IMR-90 (cell line): ENCODE data around the gene ARHGAP10. TPM values are rescaled to one million over a fixed set of nuclear protein-coding genes. Genes with fewer than 3 reads are reported as not detected.

ENCODE experiments used
- ATAC-seq: fragments of 200-7000 bp; cut with Tn5 transposase; 2 replicates; pipeline ENCODE4 v1.9.1; 2020; ENCODE audit warnings: low read depth, mild to moderate bottlenecking, moderate library complexity
- BruUV-seq: library from RNA; stranded (reverse); fragments of 400-500 nt; replicated peaks from 2 replicates; lab custom pipeline; 2021; lab: Mats Ljungman, UMichigan
- CTCF ChIA-PET: fragments of 300-600 bp; formaldehyde crosslinking; extraction: SDS; loops from one replicate; lab custom pipeline; 2021; ENCODE audit warnings: antibody characterized with exemption; lab: Yijun Ruan, JAX
- POLR2A ChIA-PET: fragments of 300-600 bp; sonication (Branson Sonifier 250); formaldehyde crosslinking; loops from one replicate; lab custom pipeline; 2022; ENCODE audit warnings: antibody characterized with exemption; ENCODE audit not compliant: unreplicated experiment; lab: Charles Lee
- DNase-seq: peaks from one replicate; pipeline ENCODE4 v3.0.0; 2013
- H2AFZ ChIP-seq: replicated peaks from 2 replicates; pipeline ENCODE3; 2013; ENCODE audit warnings: low read length, mild to moderate bottlenecking; ENCODE audit not compliant: poor library complexity
- H2AK5ac ChIP-seq: 2 replicates; pipeline ENCODE4 v1.6.1; 2013; ENCODE audit warnings: low read depth, low read length, inconsistent platforms
- H2AK9ac ChIP-seq: replicated peaks from 2 replicates; pipeline ENCODE3; 2013; ENCODE audit warnings: mild to moderate bottlenecking, low read depth, low read length, moderate library complexity; ENCODE audit not compliant: poor library complexity
- H2BK120ac ChIP-seq: 2 replicates; pipeline ENCODE4 v1.6.1; 2013; ENCODE audit warnings: low read depth, low read length, inconsistent platforms
- H2BK15ac ChIP-seq: 3 replicates; pipeline ENCODE4 v1.6.1; 2013; ENCODE audit warnings: low read depth, low read length, inconsistent platforms
- H2BK20ac ChIP-seq: 2 replicates; pipeline ENCODE4 v1.6.1; 2013; ENCODE audit warnings: low read depth, mild to moderate bottlenecking, inconsistent platforms, low read length, moderate library complexity
- H2BK5ac ChIP-seq: 2 replicates; pipeline ENCODE4 v1.6.1; 2013; ENCODE audit warnings: mild to moderate bottlenecking, low read depth, low read length, inconsistent platforms; ENCODE audit not compliant: poor library complexity, severe bottlenecking
- H3K14ac ChIP-seq: replicated peaks from 2 replicates; pipeline ENCODE4 v1.6.1; 2013; ENCODE audit warnings: low read depth, low read length, inconsistent platforms
- H3K18ac ChIP-seq: 2 replicates; pipeline ENCODE4 v1.6.1; 2013; ENCODE audit warnings: low read depth, low read length, control low read depth
- H3K23ac ChIP-seq: 2 replicates; pipeline ENCODE4 v1.6.1; 2013; ENCODE audit warnings: low read depth, low read length, inconsistent platforms
- H3K27ac ChIP-seq: 2 replicates; pipeline ENCODE4 v1.5.1; 2013; ENCODE audit warnings: mild to moderate bottlenecking, control low read depth, low read length; ENCODE audit not compliant: insufficient read depth
- H3K27me3 ChIP-seq: 2 replicates; pipeline ENCODE4 v1.6.1; 2013; ENCODE audit warnings: low read length; ENCODE audit not compliant: control insufficient read depth, insufficient read depth
- H3K36me3 ChIP-seq: 2 replicates; pipeline ENCODE4 v1.6.1; 2013; ENCODE audit warnings: low read length, mixed read lengths; ENCODE audit not compliant: control insufficient read depth, insufficient read depth
- H3K4ac ChIP-seq: 2 replicates; pipeline ENCODE4 v1.6.1; 2013; ENCODE audit warnings: low read depth, low read length, inconsistent platforms
- H3K4me1 ChIP-seq: 2 replicates; pipeline ENCODE4 v1.6.1; 2013; ENCODE audit warnings: low read length, mixed read lengths; ENCODE audit not compliant: control insufficient read depth, insufficient read depth
- H3K4me2 ChIP-seq: 2 replicates; pipeline ENCODE4 v1.6.1; 2013; ENCODE audit warnings: low read depth, mild to moderate bottlenecking, control low read depth, low read length, moderate library complexity
- H3K4me3 ChIP-seq: 2 replicates; pipeline ENCODE4 v1.5.1; 2013; ENCODE audit warnings: low read depth, mild to moderate bottlenecking, control low read depth, low read length, moderate library complexity; ENCODE audit not compliant: insufficient read depth
- H3K56ac ChIP-seq: 2 replicates; pipeline ENCODE4 v1.6.1; 2013; ENCODE audit warnings: low read length, inconsistent platforms; ENCODE audit not compliant: insufficient read depth; ENCODE audit errors: extremely low read depth
- H3K79me1 ChIP-seq, 2 experiments: 2 replicates each; pipeline ENCODE4 v1.6.1; 2013; ENCODE audit warnings: low read length in 2 of 2, inconsistent platforms in 1 of 2, low read depth in 1 of 2
- H3K9ac ChIP-seq: 2 replicates; pipeline ENCODE4 v1.6.1; 2013; ENCODE audit warnings: low read depth, low read length, control low read depth
- H3K9me1 ChIP-seq: 2 replicates; pipeline ENCODE4 v1.6.1; 2013; ENCODE audit warnings: low read length, inconsistent platforms; ENCODE audit not compliant: insufficient read depth
- H3K9me3 ChIP-seq: 2 replicates; pipeline ENCODE4 v1.6.1; 2013; ENCODE audit warnings: low read length; ENCODE audit not compliant: control insufficient read depth, insufficient read depth
- H4K20me1 ChIP-seq: 2 replicates; pipeline ENCODE4 v1.6.1; 2013; ENCODE audit warnings: low read length, inconsistent platforms; ENCODE audit not compliant: insufficient read depth
- H4K5ac ChIP-seq: 2 replicates; pipeline ENCODE4 v1.6.1; 2013; ENCODE audit warnings: mild to moderate bottlenecking, low read depth, low read length, control low read depth
- H4K8ac ChIP-seq, 2 experiments: 2 replicates each; pipeline ENCODE4 v1.6.1; 2013; ENCODE audit warnings: low read depth in 2 of 2, low read length in 2 of 2, control low read depth in 1 of 2, inconsistent platforms in 1 of 2
- H4K91ac ChIP-seq: 2 replicates; pipeline ENCODE4 v1.6.1; 2013; ENCODE audit warnings: low read depth, low read length, inconsistent platforms; ENCODE audit not compliant: insufficient read depth
- MXI1 ChIP-seq: IDR thresholded peaks from 2 replicates; pipeline ENCODE4 v1.6.1; 2012; ENCODE audit warnings: low read depth, mild to moderate bottlenecking, low read length, moderate library complexity, borderline replicate concordance
- RFX5 ChIP-seq: IDR thresholded peaks from 2 replicates; pipeline ENCODE4 v1.8.0; 2012; ENCODE audit warnings: low read depth, mild to moderate bottlenecking, low read length, moderate library complexity
- WGBS, 2 experiments: methylation state at CpG; one replicate each; pipeline versions ENCODE4 v1.1.5 to v1.1.7; 2013; ENCODE audit warnings: missing lambda C conversion rate in 2 of 2; ENCODE audit not compliant: insufficient read length in 1 of 2; ENCODE audit errors: extremely low coverage in 2 of 2; 5-methylcytosine and 5-hydroxymethylcytosine counted together
- dilution Hi-C: fragments of 300-500 bp; cut with HindIII; formaldehyde crosslinking; loops from one replicate; pipeline ENCODE4 v1.14.3; 2018; ENCODE audit warnings: low sequenced_read_pairs; ENCODE audit not compliant: unreplicated experiment
- in situ Hi-C: fragments of 300-500 bp; cut with MboI; formaldehyde crosslinking; loops from 3 replicates; pipeline ENCODE4 v1.14.3; 2019; ENCODE audit warnings: low sequenced_read_pairs, inconsistent platforms, mixed read lengths
- intact Hi-C: fragments of 100-400 bp; cut with micrococcal nuclease; formaldehyde crosslinking; loops from 2 replicates; pipeline ENCODE4 v1.10.0; 2022
- polyA plus RNA-seq, 3 experiments: library from polyadenylated mRNA; depleted of rRNA; stranded (reverse); fragments of >200 nt; gene quantifications; 2 replicates each; pipeline ENCODE4 v1.2.3, GENCODE V29; 2012; ENCODE audit warnings: low replicate concordance in 1 of 3
- total RNA-seq: library from RNA; depleted of rRNA; stranded (reverse); fragments of >200 nt; gene quantifications from 2 replicates; pipeline ENCODE4 v1.2.3, GENCODE V29; 2012

The ARHGAP10 gene
- total and polyA plus RNA-seq, 2 of the 4 experiments (the other 2 are of a cell fraction) = 27.1 to 29.4 TPM

DNA sequence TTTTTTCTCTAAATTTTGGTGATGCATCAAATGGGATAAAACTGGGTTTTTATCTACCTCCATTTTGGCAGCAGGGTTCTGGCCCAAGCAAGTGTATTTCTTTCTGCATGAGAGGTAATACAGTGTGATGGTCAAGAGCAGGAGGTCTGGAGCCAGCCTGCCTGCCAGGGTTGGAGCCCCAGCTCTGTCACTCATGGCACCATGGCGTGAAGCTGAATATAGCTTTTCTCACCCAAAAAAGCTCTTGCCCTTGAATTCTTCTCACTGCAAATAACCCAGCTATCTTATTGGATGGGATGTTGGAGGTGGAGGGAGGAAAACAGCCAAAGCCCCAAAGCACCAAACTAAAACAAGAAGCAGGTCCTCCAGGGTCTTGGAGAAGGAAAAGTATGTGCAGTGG, 218.4 kb downstream of the ARHGAP10 start:
- Histone ChIP-seq H3K9me1 (no peaks in the 10 kb centered on the region), H3K36me3 (peaks cover 17% of the 10 kb centered on the region), H2AK9ac (no peak overlapping the region), H2BK120ac (0 out of 2 replicates have a peak overlapping the region, but pooled peaks have one; percentile 18), H3K18ac (no peak overlapping the region), H3K56ac (no peak overlapping the region), H2BK15ac (no peak overlapping the region), H3K4me3 (no peak overlapping the region), H4K20me1 (no peaks in the 10 kb centered on the region), H2AK5ac (no peak overlapping the region), H2AFZ (no peak overlapping the region), H3K4me2 (no peak overlapping the region), H3K79me1 (no peaks in the 10 kb centered on the region; a peak in 1 of 4 replicates), H2BK20ac (no peak overlapping the region; the same call in 1 of the 2 replicates), H3K4ac (no peak overlapping the region), H4K91ac (no peak overlapping the region), H2BK5ac (peak overlapping the region; percentile 10), H3K9me3 (no peaks in the 10 kb centered on the region), H4K5ac (no peak overlapping the region), H3K27me3 (no peaks in the 10 kb centered on the region), H3K14ac (no peak overlapping the region), H4K8ac (no peak overlapping the region), H3K27ac (no peak overlapping the region), H3K23ac (no peak overlapping the region), H3K4me1 (peaks cover 2% of the 10 kb centered on the region), H3K9ac (no peak overlapping the region)
- ATAC-seq (no peak), DNase-seq (no peak)
- dilution Hi-C loops = no loop called here
- no TSS peak for BruUV-seq
- in situ Hi-C loops = no loop called here
- no CpG with 5 or more reads among the region's 1 CpG for WGBS, 2 experiments
- intact Hi-C loops = no loop called here
- TF ChIP-seq MXI1 (no peak), RFX5 (no peak)
- POLR2A ChIA-PET = no interaction called here
- CTCF ChIA-PET = interaction anchor here (0.6 kb wide), 1 partner anchor 9 kb away, joined by 3 read pairs; no protein-coding TSS in a partner anchor
